DND-41 (cell line): ENCODE data around the gene SLC24A5.

Experiments
- EZH2 ChIP-seq: IDR thresholded peaks from 3 replicates; pipeline ENCODE4 v1.6.1; 2012; ENCODE audit warnings: borderline replicate concordance, low read depth, mild to moderate bottlenecking, moderate library complexity, low read length, inconsistent platforms; ENCODE audit not compliant: severe bottlenecking
- TF ChIP-seq, protein P1 (sequence below): IDR thresholded peaks from 2 replicates; pipeline ENCODE4 v1.5.1; 2012; ENCODE audit warnings: borderline replicate concordance, low read length, moderate library complexity, mild to moderate bottlenecking; ENCODE audit not compliant: poor library complexity, severe bottlenecking; ENCODE audit errors: extremely low read depth

DNA sequence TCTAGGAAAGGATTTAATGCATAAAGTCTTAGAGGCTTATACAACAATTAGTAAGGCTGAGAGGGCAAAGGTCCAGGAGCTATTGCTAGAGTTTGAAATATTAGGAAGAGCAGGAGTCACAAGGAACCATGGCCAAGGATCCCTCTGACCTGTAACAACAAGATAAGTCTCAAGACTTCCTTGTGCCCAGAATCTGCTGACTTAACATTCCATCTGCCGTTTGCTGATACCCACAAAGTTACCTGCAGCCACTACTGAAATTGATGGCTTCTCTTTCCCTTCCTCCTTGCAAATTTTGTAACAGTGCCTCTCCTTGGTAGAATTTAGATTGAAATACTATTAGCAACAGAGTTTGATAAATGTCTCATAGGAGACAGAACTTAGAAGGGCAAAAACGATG is 62.0 kb downstream of the SLC24A5 start:
- TF ChIP-seq, protein P1, sequence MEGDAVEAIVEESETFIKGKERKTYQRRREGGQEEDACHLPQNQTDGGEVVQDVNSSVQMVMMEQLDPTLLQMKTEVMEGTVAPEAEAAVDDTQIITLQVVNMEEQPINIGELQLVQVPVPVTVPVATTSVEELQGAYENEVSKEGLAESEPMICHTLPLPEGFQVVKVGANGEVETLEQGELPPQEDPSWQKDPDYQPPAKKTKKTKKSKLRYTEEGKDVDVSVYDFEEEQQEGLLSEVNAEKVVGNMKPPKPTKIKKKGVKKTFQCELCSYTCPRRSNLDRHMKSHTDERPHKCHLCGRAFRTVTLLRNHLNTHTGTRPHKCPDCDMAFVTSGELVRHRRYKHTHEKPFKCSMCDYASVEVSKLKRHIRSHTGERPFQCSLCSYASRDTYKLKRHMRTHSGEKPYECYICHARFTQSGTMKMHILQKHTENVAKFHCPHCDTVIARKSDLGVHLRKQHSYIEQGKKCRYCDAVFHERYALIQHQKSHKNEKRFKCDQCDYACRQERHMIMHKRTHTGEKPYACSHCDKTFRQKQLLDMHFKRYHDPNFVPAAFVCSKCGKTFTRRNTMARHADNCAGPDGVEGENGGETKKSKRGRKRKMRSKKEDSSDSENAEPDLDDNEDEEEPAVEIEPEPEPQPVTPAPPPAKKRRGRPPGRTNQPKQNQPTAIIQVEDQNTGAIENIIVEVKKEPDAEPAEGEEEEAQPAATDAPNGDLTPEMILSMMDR = no peak
- TF ChIP-seq EZH2 = no peak
